ENCODE results near the gene SKP1.

The SKP1 gene

GRCh38 chr5:134145041-134145757 lies 31.6 kb downstream of the SKP1 start:
- peaks cover 6% of the 10 kb centered on the region for H3K27me3 Mint-ChIP-seq (ENCODE audit: low read depth, poor library complexity)
- TF ChIP-seq, protein P1, sequence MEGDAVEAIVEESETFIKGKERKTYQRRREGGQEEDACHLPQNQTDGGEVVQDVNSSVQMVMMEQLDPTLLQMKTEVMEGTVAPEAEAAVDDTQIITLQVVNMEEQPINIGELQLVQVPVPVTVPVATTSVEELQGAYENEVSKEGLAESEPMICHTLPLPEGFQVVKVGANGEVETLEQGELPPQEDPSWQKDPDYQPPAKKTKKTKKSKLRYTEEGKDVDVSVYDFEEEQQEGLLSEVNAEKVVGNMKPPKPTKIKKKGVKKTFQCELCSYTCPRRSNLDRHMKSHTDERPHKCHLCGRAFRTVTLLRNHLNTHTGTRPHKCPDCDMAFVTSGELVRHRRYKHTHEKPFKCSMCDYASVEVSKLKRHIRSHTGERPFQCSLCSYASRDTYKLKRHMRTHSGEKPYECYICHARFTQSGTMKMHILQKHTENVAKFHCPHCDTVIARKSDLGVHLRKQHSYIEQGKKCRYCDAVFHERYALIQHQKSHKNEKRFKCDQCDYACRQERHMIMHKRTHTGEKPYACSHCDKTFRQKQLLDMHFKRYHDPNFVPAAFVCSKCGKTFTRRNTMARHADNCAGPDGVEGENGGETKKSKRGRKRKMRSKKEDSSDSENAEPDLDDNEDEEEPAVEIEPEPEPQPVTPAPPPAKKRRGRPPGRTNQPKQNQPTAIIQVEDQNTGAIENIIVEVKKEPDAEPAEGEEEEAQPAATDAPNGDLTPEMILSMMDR (IDR thresholded peaks at IDR 0.05), result no peak
- DNase-seq, result no peak
- peaks cover 18% of the 10 kb centered on the region for H3K36me3 Mint-ChIP-seq (ENCODE audit: low read depth)
- H3K9me3 Mint-ChIP-seq, result no peaks in the 10 kb centered on the region
- H3K4me3 Mint-ChIP-seq, result no peak overlapping the region
- peak overlapping the region; percentile 64 for H3K27ac Mint-ChIP-seq
- H3K4me1 Mint-ChIP-seq, result peaks cover 55% of the 10 kb centered on the region

GRCh38 chr5:134143944-134144941 lies 32.5 kb downstream of the SKP1 start:
- no peak overlapping the region for H3K4me3 Mint-ChIP-seq

GRCh38 chr5:134143431-134143830 lies 33.3 kb downstream of the SKP1 start:
- peaks cover 8% of the 10 kb centered on the region for H3K36me3 Mint-ChIP-seq (ENCODE audit: low read depth)
- no peak for DNase-seq

More at GRCh38 chr5:134143944-134144941, 32.5 kb downstream of the SKP1 start:
- H3K4me1 Mint-ChIP-seq, result peaks cover 45% of the 10 kb centered on the region
- no peak for DNase-seq
- TF ChIP-seq, protein P1 (IDR thresholded peaks at IDR 0.05), result no peak
- no peaks in the 10 kb centered on the region for H3K9me3 Mint-ChIP-seq
- peak overlapping the region; percentile 64 for H3K27ac Mint-ChIP-seq
- H3K36me3 Mint-ChIP-seq (ENCODE audit: low read depth), result peaks cover 13% of the 10 kb centered on the region
- peaks cover 6% of the 10 kb centered on the region for H3K27me3 Mint-ChIP-seq (ENCODE audit: low read depth, poor library complexity)

GRCh38 chr5:134142806-134143205 lies 33.9 kb downstream of the SKP1 start:
- no peak for DNase-seq
- Mint-ChIP-seq H3K27me3 (ENCODE audit: low read depth, poor library complexity) (peaks cover 6% of the 10 kb centered on the region), H3K9me3 (no peaks in the 10 kb centered on the region), H3K4me1 (peaks cover 42% of the 10 kb centered on the region), H3K27ac (no peak overlapping the region), H3K36me3 (ENCODE audit: low read depth) (peaks cover 8% of the 10 kb centered on the region), H3K4me3 (no peak overlapping the region)
- TF ChIP-seq, protein P1 (IDR thresholded peaks at IDR 0.05), result no peak

More at GRCh38 chr5:134143431-134143830, 33.3 kb downstream of the SKP1 start:
- Mint-ChIP-seq H3K27ac (no peak overlapping the region), H3K9me3 (no peaks in the 10 kb centered on the region), H3K4me1 (peaks cover 44% of the 10 kb centered on the region), H3K4me3 (no peak overlapping the region), H3K27me3 (ENCODE audit: low read depth, poor library complexity) (peaks cover 6% of the 10 kb centered on the region)
- TF ChIP-seq, protein P1 (IDR thresholded peaks at IDR 0.05), result no peak

- Mint-ChIP-seq H3K4me1 (peaks cover 42% of the 10 kb centered on the region), H3K9me3 (no peaks in the 10 kb centered on the region), H3K36me3 (ENCODE audit: low read depth) (peaks cover 8% of the 10 kb centered on the region), H3K27ac (peak overlapping the region; percentile 71), H3K27me3 (ENCODE audit: low read depth, poor library complexity) (no peaks in the 10 kb centered on the region), H3K4me3 (no peak overlapping the region)
- no peak for DNase-seq
- TF ChIP-seq, protein P1 (IDR thresholded peaks at IDR 0.05), result no peak
Measured at GRCh38 chr5:134142052-134142451, 34.7 kb downstream of the SKP1 start.
